Sigmoid colon (tissue), 7 donors: ENCODE measurements around the gene ITGB5. TPM values are rescaled to one million over a fixed set of nuclear protein-coding genes. Genes with fewer than 3 reads are reported as not detected.

Experiments
- DNase-seq: peaks from one replicate; pipeline ENCODE4 v3.0.0-alpha.2; 2019
- H3K27ac ChIP-seq, 4 donors: fragments of 200-600 bp; sonication (generic); one replicate each; pipeline ENCODE4 v1.5.1; 2016 to 2019; ENCODE audit warnings: mild to moderate bottlenecking in 1 of 4
- H3K27me3 ChIP-seq, 3 donors: fragments of 200-600 bp; sonication (generic); one replicate each; pipeline ENCODE4 v1.5.1; 2019; ENCODE audit warnings: mild to moderate bottlenecking in 1 of 3
- H3K36me3 ChIP-seq, 4 donors: fragments of 200-600 bp; sonication (generic); one replicate each; pipeline ENCODE4 v1.5.1; 2016 to 2019
- H3K4me1 ChIP-seq, 4 donors: fragments of 200-600 bp; sonication (generic); one replicate each; pipeline ENCODE4 v1.5.1; 2017 to 2019
- H3K4me3 ChIP-seq, 4 donors: fragments of 200-600 bp; sonication (generic); one replicate each; pipeline ENCODE4 v1.5.1; 2017 to 2019; ENCODE audit warnings: mild to moderate bottlenecking in 2 of 4, moderate library complexity in 1 of 4
- H3K9me3 ChIP-seq, 4 donors: fragments of 200-600 bp in 3 of 4; sonication (generic) in 3 of 4; one replicate each; pipeline versions ENCODE4 v1.5.1 to v1.6.1; 2013 to 2019
- CTCF ChIP-seq, 4 experiments: fragments of 450-650 bp in 3 of 4; fragments of 200-600 bp in 1 of 4; IDR thresholded peaks; one replicate each; pipeline ENCODE4 v1.5.1; 2016 to 2019; ENCODE audit warnings: antibody characterized with exemption in 4 of 4, mild to moderate bottlenecking in 3 of 4, moderate library complexity in 2 of 4
- EP300 ChIP-seq, 4 donors: sonication (generic); formaldehyde crosslinking; IDR thresholded peaks; one replicate each; pipeline ENCODE4 v1.6.1; 2017; ENCODE audit warnings: antibody characterized with exemption in 4 of 4
- POLR2A ChIP-seq, 2 donors: fragments of 450-650 bp; IDR thresholded peaks; one replicate each; pipeline ENCODE4 v1.6.1; 2016; ENCODE audit warnings: antibody characterized with exemption in 2 of 2, mild to moderate bottlenecking in 2 of 2, moderate library complexity in 2 of 2
- POLR2AphosphoS5 ChIP-seq, 4 donors: sonication (generic); formaldehyde crosslinking; IDR thresholded peaks; one replicate each; pipeline ENCODE4 v1.6.1; 2017; ENCODE audit warnings: antibody characterized with exemption in 4 of 4
- WGBS, 2 donors: extraction: QIAGEN DNeasy Blood & Tissue Kit; methylation state at CpG; one replicate each; pipeline ENCODE4 v1.1.7; 2013; 5-methylcytosine and 5-hydroxymethylcytosine counted together
- intact Hi-C: fragments of 100-400 bp; cut with DNase I; formaldehyde crosslinking; loops from one replicate; pipeline ENCODE4 v1.15.1; 2023
- polyA plus RNA-seq, 3 donors: library from polyadenylated mRNA; stranded (reverse); fragments of 200-250 nt; gene quantifications; one replicate each; pipeline ENCODE4 v1.2.3, GENCODE V29; 2013
- total RNA-seq, 4 donors: library from RNA; depleted of rRNA; stranded (reverse); fragments of >200 nt; gene quantifications; one replicate each; pipeline ENCODE4 v1.1.0, GENCODE V29; 2016
- donor health status: healthy with polysubstance abuse.
- donor health status: Bipolar disorder and iron deficiency.
- donor health status: healthy.

The ITGB5 gene
- total and polyA plus RNA-seq, 7 donors: 15.0 to 203 (median 89.2) TPM

GRCh38 chr3:124761935-124762660 is 125.1 kb downstream of the ITGB5 start:
- H3K4me3 ChIP-seq: no peak overlapping the region
- 78 to 80% methylated on average over 6 of the region's 6 CpGs for WGBS, 2 donors
- DNase-seq: no peak
- TF ChIP-seq EP300 (IDR thresholded peaks at IDR 0.05): no peak
- no peak for TF ChIP-seq POLR2AphosphoS5 (IDR thresholded peaks at IDR 0.05)
- no peak for TF ChIP-seq CTCF (IDR thresholded peaks at IDR 0.05)
- no peak for TF ChIP-seq POLR2A (IDR thresholded peaks at IDR 0.05)
- intact Hi-C loops: loop anchor here (1.0 kb wide), 1 partner anchor 139 kb away; no protein-coding TSS in a partner anchor
- peak overlapping the region; percentile 43 to 76 (median 66) for H3K27ac ChIP-seq
- no peaks in the 10 kb centered on the region for H3K9me3 ChIP-seq
- peaks cover 3 to 44% (median 34%) of the 10 kb centered on the region in 4 donors for H3K36me3 ChIP-seq
- peaks cover 0 to 19% (median 16%) of the 10 kb centered on the region in 4 donors for H3K4me1 ChIP-seq
- no peaks in the 10 kb centered on the region for H3K27me3 ChIP-seq

- DNase-seq: peak; percentile 96
- peaks cover 0 to 19% (median 16%) of the 10 kb centered on the region in 4 donors for H3K4me1 ChIP-seq
- intact Hi-C loops: loop anchor here (1.0 kb wide), 1 partner anchor 140 kb away; no protein-coding TSS in a partner anchor
- WGBS, 2 donors: 7 to 13% methylated on average over 15 of the region's 15 CpGs
- no peak overlapping the region for H3K4me3 ChIP-seq
- peak in 2 of 4 donors; percentile 79 to 89 for TF ChIP-seq EP300 (IDR thresholded peaks at IDR 0.05)
- peak; percentile 93 to 98 (median 96) for TF ChIP-seq CTCF (IDR thresholded peaks at IDR 0.05)
- no peak for TF ChIP-seq POLR2A (IDR thresholded peaks at IDR 0.05)
- peak in 3 of 4 donors; percentile 65 to 68 (median 68) for TF ChIP-seq POLR2AphosphoS5 (IDR thresholded peaks at IDR 0.05)
- H3K36me3 ChIP-seq: peaks cover 3 to 37% (median 26%) of the 10 kb centered on the region in 4 donors
- peak overlapping the region; percentile 43 to 76 (median 66) for H3K27ac ChIP-seq
- no peaks in the 10 kb centered on the region for H3K9me3 ChIP-seq
- H3K27me3 ChIP-seq: no peaks in the 10 kb centered on the region
Observed at GRCh38 chr3:124761250-124761796, 125.8 kb downstream of the ITGB5 start.

DNA sequence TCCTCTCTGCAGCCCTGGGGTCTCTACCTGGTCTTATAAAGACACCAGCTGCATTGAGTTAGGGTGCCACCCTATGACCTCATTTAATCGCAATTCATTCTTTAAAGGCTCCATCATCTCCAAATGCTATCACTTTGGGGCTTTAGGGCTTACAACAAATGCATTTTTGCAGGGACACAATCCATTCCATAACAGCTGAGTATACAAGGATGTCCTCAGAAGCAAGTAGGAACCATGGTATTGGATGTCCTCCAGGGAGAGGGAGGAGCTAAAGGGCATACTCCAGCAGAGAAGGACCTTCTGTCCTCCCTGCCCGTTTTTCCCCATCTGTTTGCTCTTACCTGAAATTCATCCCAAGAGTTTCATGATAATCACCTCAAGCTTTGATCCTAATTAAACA is 126.6 kb downstream of the ITGB5 start:
- no peaks in the 10 kb centered on the region for H3K27me3 ChIP-seq
- H3K9me3 ChIP-seq: no peaks in the 10 kb centered on the region
- TF ChIP-seq POLR2AphosphoS5 (IDR thresholded peaks at IDR 0.05): no peak
- no peak for TF ChIP-seq EP300 (IDR thresholded peaks at IDR 0.05)
- no peak for TF ChIP-seq CTCF (IDR thresholded peaks at IDR 0.05)
- TF ChIP-seq POLR2A (IDR thresholded peaks at IDR 0.05): no peak
- intact Hi-C loops: no loop called here
- WGBS, 2 donors: 26 to 57% methylated on average over 2 of the region's 2 CpGs
- peaks cover 0 to 19% (median 16%) of the 10 kb centered on the region in 4 donors for H3K4me1 ChIP-seq
- no peak for DNase-seq
- peak overlapping the region in 2 of 4 donors; percentile 69 to 76 for H3K27ac ChIP-seq
- H3K36me3 ChIP-seq: peaks cover 0 to 29% (median 22%) of the 10 kb centered on the region in 4 donors
- H3K4me3 ChIP-seq: no peak overlapping the region

DNA sequence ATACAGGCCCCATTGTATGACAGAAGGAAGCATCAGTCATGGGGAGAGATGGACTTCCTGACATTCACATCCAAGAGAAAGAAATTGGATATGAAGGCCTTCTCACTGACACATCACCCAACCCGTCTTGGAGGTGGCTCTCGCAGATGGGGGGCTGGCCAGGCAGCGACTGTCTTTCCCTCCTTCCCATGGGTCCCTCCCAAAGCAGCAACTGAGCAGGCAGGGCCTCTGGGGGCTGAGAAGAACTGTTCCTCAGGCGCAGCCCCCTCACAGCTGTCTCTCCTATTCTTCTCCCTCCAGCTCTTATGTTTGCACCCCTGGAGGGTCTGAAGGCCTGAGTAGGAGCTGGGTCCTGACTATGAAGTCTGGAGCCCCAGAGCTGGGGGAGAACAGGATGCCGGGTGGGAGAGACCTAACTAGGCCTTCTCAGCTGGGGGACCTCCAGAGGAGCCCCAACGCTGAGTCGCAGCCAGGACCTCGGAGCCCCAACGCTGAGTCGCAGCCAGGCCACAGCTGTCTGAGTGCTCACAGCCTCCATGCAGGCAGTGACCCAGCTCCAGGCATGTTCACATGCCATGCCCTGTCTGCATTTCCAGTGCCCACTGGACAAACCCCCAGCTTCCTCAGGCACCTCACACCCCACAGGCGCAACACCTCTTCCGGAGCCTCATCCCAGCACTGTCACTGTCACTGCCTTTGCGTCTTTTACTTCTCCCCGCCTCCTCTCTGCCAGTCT is 127.3 kb downstream of the ITGB5 start:
- peaks cover 0 to 22% (median 14%) of the 10 kb centered on the region in 4 donors for H3K36me3 ChIP-seq
- TF ChIP-seq EP300 (IDR thresholded peaks at IDR 0.05) (no peak), POLR2AphosphoS5 (IDR thresholded peaks at IDR 0.05) (no peak), CTCF (IDR thresholded peaks at IDR 0.05) (no peak), POLR2A (IDR thresholded peaks at IDR 0.05) (no peak)
- no peaks in the 10 kb centered on the region for H3K9me3 ChIP-seq
- WGBS, 2 donors: 82 to 91% methylated on average over 14 of the region's 14 CpGs
- intact Hi-C loops: no loop called here
- no peak for DNase-seq
- H3K27me3 ChIP-seq: no peaks in the 10 kb centered on the region
- peak overlapping the region in 1 of 4 donors; percentile 69 for H3K27ac ChIP-seq
- H3K4me1 ChIP-seq: peaks cover 0 to 19% (median 16%) of the 10 kb centered on the region in 4 donors
- no peak overlapping the region for H3K4me3 ChIP-seq
